Liver (tissue), 9 donors: ENCODE measurements around the gene ATP6V1G3. TPM values are rescaled to one million over a fixed set of nuclear protein-coding genes. Genes with fewer than 3 reads are reported as not detected.

Experiments used
- DNase-seq: peaks from one replicate; pipeline ENCODE4 v3.0.0-alpha.2; 2017; ENCODE audit warnings: low spot score
- H3K27ac ChIP-seq, 2 donors: one replicate each; pipeline ENCODE4 v1.7.0; 2013; ENCODE audit warnings: inconsistent platforms in 2 of 2, low read length in 2 of 2, control low read depth in 1 of 2, low read depth in 1 of 2, mild to moderate bottlenecking in 1 of 2
- H3K27me3 ChIP-seq, 4 donors: one replicate each; pipeline versions ENCODE4 v1.6.1 to v1.7.0; 2013; ENCODE audit warnings: low read length in 3 of 4, inconsistent platforms in 1 of 4, mild to moderate bottlenecking in 1 of 4, moderate library complexity in 1 of 4; ENCODE audit not compliant: control insufficient read depth in 4 of 4, insufficient read depth in 4 of 4
- H3K36me3 ChIP-seq, 4 donors: one replicate each; pipeline versions ENCODE4 v1.6.1 to v1.7.0; 2013; ENCODE audit warnings: low read length in 3 of 4, mild to moderate bottlenecking in 3 of 4, low read depth in 1 of 4, moderate library complexity in 1 of 4; ENCODE audit not compliant: control insufficient read depth in 4 of 4, insufficient read depth in 3 of 4
- H3K4me1 ChIP-seq, 4 donors: one replicate each; pipeline versions ENCODE4 v1.6.1 to v1.7.0; 2013; ENCODE audit warnings: low read length in 3 of 4, mild to moderate bottlenecking in 3 of 4, moderate library complexity in 1 of 4; ENCODE audit not compliant: control insufficient read depth in 4 of 4, insufficient read depth in 4 of 4
- H3K4me3 ChIP-seq, 3 donors: one replicate each; pipeline versions ENCODE4 v1.6.1 to v1.7.0; 2013; ENCODE audit warnings: low read length in 3 of 3, control low read depth in 1 of 3, low read depth in 1 of 3, mild to moderate bottlenecking in 1 of 3
- H3K9ac ChIP-seq, 2 donors: one replicate each; pipeline ENCODE4 v1.7.0; 2013; ENCODE audit warnings: low read length in 2 of 2, mild to moderate bottlenecking in 2 of 2, moderate library complexity in 2 of 2, control low read depth in 1 of 2, low read depth in 1 of 2
- H3K9me3 ChIP-seq, 4 donors: one replicate each; pipeline versions ENCODE4 v1.6.1 to v1.7.0; 2013; ENCODE audit warnings: low read length in 3 of 4; ENCODE audit not compliant: control insufficient read depth in 4 of 4
- EGR1 ChIP-seq, 2 donors: IDR thresholded peaks; 2 replicates each; pipeline ENCODE4 v1.6.1; 2016 to 2018; ENCODE audit warnings: antibody characterized with exemption in 2 of 2, low read depth in 2 of 2
- FOXA1 ChIP-seq: IDR thresholded peaks from 2 replicates; pipeline ENCODE4 v1.6.1; 2016; ENCODE audit warnings: antibody characterized with exemption
- FOXA2 ChIP-seq: IDR thresholded peaks from 2 replicates; pipeline ENCODE4 v1.6.1; 2016; ENCODE audit warnings: antibody characterized with exemption
- GABPA ChIP-seq, 2 donors: IDR thresholded peaks in 1 of 2; conservative IDR thresholded peaks in 1 of 2; 2 replicates each; pipeline ENCODE4 v1.6.1; 2016; ENCODE audit warnings: antibody characterized with exemption in 2 of 2, mild to moderate bottlenecking in 1 of 2, moderate library complexity in 1 of 2
- HNF4A ChIP-seq, 2 donors: conservative IDR thresholded peaks; 2 replicates each; pipeline ENCODE4 v1.6.1; 2016; ENCODE audit warnings: antibody characterized with exemption in 2 of 2, mild to moderate bottlenecking in 2 of 2
- HNF4G ChIP-seq: IDR thresholded peaks from 2 replicates; pipeline ENCODE4 v1.6.1; 2016; ENCODE audit warnings: antibody characterized with exemption
- JUND ChIP-seq, 2 donors: IDR thresholded peaks; 2 replicates each; pipeline ENCODE4 v1.6.1; 2016; ENCODE audit warnings: antibody characterized with exemption in 2 of 2
- NR2F2 ChIP-seq: IDR thresholded peaks from 2 replicates; pipeline ENCODE4 v1.6.1; 2016; ENCODE audit warnings: antibody characterized with exemption
- RAD21 ChIP-seq, 2 donors: IDR thresholded peaks; 2 replicates each; pipeline ENCODE4 v1.6.1; 2016; ENCODE audit warnings: antibody characterized with exemption in 2 of 2, mild to moderate bottlenecking in 2 of 2
- RXRA ChIP-seq, 2 donors: IDR thresholded peaks; 2 replicates each; pipeline ENCODE4 v1.6.1; 2017 to 2018; ENCODE audit warnings: antibody characterized with exemption in 2 of 2, mild to moderate bottlenecking in 1 of 2
- SP1 ChIP-seq: IDR thresholded peaks from 2 replicates; pipeline ENCODE4 v1.6.1; 2018; ENCODE audit warnings: antibody characterized with exemption, mild to moderate bottlenecking
- TAF1 ChIP-seq: conservative IDR thresholded peaks from 2 replicates; pipeline ENCODE4 v1.6.1; 2016; ENCODE audit warnings: antibody characterized with exemption, mild to moderate bottlenecking
- YY1 ChIP-seq: IDR thresholded peaks from 2 replicates; pipeline ENCODE4 v1.6.1; 2016; ENCODE audit warnings: antibody characterized with exemption, mild to moderate bottlenecking
- polyA plus RNA-seq, 2 donors: library from polyadenylated mRNA; stranded (reverse) in 1 of 2; unstranded in 1 of 2; fragments of 200-250 nt in 1 of 2; fragments of >200 nt in 1 of 2; fragmentation: Nextera tagmentation in 1 of 2; extraction: Ambion mirVana in 1 of 2; gene quantifications; one replicate each; pipeline versions ENCODE4 v1.2.1 to v1.2.3, GENCODE V29; 2013 to 2015
- total RNA-seq, 2 donors: library from RNA; depleted of rRNA; stranded (reverse); fragments of >200 nt; gene quantifications; one replicate each; pipeline ENCODE4 v1.2.3, GENCODE V29; 2014
- TF ChIP-seq, protein P1 (sequence below): IDR thresholded peaks from 2 replicates; pipeline ENCODE4 v1.6.1; 2016; ENCODE audit warnings: antibody characterized with exemption
- TF ChIP-seq, protein P2 (sequence below): IDR thresholded peaks from 2 replicates; pipeline ENCODE4 v1.6.1; 2016; ENCODE audit warnings: antibody characterized with exemption
- TF ChIP-seq, protein P3 (sequence below): IDR thresholded peaks from 2 replicates; pipeline ENCODE4 v1.6.1; 2016; ENCODE audit warnings: antibody characterized with exemption
- TF ChIP-seq, protein P4 (sequence below): fragments of 150-350 bp; IDR thresholded peaks from 2 replicates; pipeline ENCODE4 v1.5.1; 2017; ENCODE audit warnings: improper control_type of control experiment, low read depth, low read length; ENCODE audit not compliant: missing input control
- TF ChIP-seq, protein P5 (sequence below): IDR thresholded peaks from 2 replicates; pipeline ENCODE4 v1.6.1; 2016; ENCODE audit warnings: antibody characterized with exemption, mild to moderate bottlenecking
- donor health status: healthy.
- donor health status: healthy.
- donor health status: healthy.
- donor health status: healthy.
- donor health status: healthy.

Gene ATP6V1G3
- total and polyA plus RNA-seq, 4 donors = not detected

DNA sequence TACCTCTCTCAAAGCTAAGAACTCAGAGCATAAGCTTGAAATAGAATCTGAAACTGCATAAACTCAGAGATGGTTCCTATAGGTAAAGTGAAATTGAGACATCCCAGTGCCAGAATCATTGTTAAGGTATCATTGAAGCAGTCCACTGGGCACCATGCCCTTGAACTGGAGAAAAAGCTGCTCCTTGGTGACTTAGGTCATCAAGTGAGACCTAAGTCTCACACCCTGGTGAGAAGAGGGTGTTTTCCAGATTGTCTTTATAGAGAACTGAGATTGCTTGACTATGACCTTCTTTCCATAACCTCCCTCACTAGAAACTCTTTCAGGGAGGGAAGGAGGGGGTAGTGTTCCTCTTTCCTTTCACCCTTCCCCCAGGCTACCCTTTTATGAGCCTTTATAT, 9.4 kb upstream of the ATP6V1G3 start:
- no peak overlapping the region for H3K9ac ChIP-seq
- no peaks in the 10 kb centered on the region for H3K36me3 ChIP-seq
- no peaks in the 10 kb centered on the region for H3K9me3 ChIP-seq
- H3K4me1 ChIP-seq = no peaks in the 10 kb centered on the region
- H3K27me3 ChIP-seq = no peaks in the 10 kb centered on the region
- H3K27ac ChIP-seq = no peak overlapping the region
- TF ChIP-seq, protein P1, sequence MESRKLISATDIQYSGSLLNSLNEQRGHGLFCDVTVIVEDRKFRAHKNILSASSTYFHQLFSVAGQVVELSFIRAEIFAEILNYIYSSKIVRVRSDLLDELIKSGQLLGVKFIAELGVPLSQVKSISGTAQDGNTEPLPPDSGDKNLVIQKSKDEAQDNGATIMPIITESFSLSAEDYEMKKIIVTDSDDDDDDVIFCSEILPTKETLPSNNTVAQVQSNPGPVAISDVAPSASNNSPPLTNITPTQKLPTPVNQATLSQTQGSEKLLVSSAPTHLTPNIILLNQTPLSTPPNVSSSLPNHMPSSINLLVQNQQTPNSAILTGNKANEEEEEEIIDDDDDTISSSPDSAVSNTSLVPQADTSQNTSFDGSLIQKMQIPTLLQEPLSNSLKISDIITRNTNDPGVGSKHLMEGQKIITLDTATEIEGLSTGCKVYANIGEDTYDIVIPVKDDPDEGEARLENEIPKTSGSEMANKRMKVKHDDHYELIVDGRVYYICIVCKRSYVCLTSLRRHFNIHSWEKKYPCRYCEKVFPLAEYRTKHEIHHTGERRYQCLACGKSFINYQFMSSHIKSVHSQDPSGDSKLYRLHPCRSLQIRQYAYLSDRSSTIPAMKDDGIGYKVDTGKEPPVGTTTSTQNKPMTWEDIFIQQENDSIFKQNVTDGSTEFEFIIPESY = no peak
- TF ChIP-seq FOXA1 (no peak), YY1 (no peak), GABPA (IDR thresholded peaks at IDR 0.05 in 1 of 2, conservative IDR thresholded peaks at IDR 0.05 in 1 of 2) (no peak), EGR1 (IDR thresholded peaks at IDR 0.05; ENCODE audit: low read depth in 2 of 2) (no peak), HNF4A (conservative IDR thresholded peaks at IDR 0.05) (no peak)
- H3K4me3 ChIP-seq = no peak overlapping the region
- DNase-seq = no peak

DNA sequence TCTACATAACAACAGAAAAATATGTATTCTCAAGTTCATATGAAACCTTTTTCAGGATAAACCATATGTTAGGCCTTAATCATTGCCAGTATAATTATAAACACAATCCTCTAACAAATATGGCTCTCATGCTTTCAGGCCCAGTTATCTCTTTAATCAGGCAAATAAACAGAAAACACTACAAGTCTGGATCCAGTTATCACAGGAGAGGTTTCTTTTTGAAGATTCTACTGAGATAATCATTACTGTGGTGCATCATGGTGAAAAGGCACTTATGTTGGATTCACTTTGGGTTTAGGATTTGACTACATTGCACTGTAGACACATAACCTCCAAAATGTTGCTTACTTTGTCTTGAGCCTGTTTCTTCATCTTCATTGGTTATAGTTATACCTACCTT, 8.4 kb upstream of the ATP6V1G3 start:
- no peak for TF ChIP-seq EGR1 (IDR thresholded peaks at IDR 0.05; ENCODE audit: low read depth in 2 of 2)
- TF ChIP-seq, protein P2, sequence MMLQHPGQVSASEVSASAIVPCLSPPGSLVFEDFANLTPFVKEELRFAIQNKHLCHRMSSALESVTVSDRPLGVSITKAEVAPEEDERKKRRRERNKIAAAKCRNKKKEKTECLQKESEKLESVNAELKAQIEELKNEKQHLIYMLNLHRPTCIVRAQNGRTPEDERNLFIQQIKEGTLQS = no peak
- no peak for TF ChIP-seq GABPA (IDR thresholded peaks at IDR 0.05 in 1 of 2, conservative IDR thresholded peaks at IDR 0.05 in 1 of 2)
- TF ChIP-seq, protein P3, sequence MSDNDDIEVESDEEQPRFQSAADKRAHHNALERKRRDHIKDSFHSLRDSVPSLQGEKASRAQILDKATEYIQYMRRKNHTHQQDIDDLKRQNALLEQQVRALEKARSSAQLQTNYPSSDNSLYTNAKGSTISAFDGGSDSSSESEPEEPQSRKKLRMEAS = no peak
- TF ChIP-seq JUND (IDR thresholded peaks at IDR 0.05) = no peak
- TF ChIP-seq TAF1 = no peak
- TF ChIP-seq, protein P4, sequence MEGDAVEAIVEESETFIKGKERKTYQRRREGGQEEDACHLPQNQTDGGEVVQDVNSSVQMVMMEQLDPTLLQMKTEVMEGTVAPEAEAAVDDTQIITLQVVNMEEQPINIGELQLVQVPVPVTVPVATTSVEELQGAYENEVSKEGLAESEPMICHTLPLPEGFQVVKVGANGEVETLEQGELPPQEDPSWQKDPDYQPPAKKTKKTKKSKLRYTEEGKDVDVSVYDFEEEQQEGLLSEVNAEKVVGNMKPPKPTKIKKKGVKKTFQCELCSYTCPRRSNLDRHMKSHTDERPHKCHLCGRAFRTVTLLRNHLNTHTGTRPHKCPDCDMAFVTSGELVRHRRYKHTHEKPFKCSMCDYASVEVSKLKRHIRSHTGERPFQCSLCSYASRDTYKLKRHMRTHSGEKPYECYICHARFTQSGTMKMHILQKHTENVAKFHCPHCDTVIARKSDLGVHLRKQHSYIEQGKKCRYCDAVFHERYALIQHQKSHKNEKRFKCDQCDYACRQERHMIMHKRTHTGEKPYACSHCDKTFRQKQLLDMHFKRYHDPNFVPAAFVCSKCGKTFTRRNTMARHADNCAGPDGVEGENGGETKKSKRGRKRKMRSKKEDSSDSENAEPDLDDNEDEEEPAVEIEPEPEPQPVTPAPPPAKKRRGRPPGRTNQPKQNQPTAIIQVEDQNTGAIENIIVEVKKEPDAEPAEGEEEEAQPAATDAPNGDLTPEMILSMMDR = no peak
- TF ChIP-seq YY1 = no peak
- no peak for TF ChIP-seq FOXA2
- TF ChIP-seq FOXA1 = no peak
- no peak for TF ChIP-seq RAD21 (IDR thresholded peaks at IDR 0.05)
- TF ChIP-seq, protein P5, sequence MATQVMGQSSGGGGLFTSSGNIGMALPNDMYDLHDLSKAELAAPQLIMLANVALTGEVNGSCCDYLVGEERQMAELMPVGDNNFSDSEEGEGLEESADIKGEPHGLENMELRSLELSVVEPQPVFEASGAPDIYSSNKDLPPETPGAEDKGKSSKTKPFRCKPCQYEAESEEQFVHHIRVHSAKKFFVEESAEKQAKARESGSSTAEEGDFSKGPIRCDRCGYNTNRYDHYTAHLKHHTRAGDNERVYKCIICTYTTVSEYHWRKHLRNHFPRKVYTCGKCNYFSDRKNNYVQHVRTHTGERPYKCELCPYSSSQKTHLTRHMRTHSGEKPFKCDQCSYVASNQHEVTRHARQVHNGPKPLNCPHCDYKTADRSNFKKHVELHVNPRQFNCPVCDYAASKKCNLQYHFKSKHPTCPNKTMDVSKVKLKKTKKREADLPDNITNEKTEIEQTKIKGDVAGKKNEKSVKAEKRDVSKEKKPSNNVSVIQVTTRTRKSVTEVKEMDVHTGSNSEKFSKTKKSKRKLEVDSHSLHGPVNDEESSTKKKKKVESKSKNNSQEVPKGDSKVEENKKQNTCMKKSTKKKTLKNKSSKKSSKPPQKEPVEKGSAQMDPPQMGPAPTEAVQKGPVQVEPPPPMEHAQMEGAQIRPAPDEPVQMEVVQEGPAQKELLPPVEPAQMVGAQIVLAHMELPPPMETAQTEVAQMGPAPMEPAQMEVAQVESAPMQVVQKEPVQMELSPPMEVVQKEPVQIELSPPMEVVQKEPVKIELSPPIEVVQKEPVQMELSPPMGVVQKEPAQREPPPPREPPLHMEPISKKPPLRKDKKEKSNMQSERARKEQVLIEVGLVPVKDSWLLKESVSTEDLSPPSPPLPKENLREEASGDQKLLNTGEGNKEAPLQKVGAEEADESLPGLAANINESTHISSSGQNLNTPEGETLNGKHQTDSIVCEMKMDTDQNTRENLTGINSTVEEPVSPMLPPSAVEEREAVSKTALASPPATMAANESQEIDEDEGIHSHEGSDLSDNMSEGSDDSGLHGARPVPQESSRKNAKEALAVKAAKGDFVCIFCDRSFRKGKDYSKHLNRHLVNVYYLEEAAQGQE = no peak
- no peak for TF ChIP-seq RXRA (IDR thresholded peaks at IDR 0.05)
- no peak for TF ChIP-seq HNF4G
- TF ChIP-seq, protein P1 = no peak
- TF ChIP-seq NR2F2 = no peak
- TF ChIP-seq SP1 = no peak
- no peak for TF ChIP-seq HNF4A (conservative IDR thresholded peaks at IDR 0.05)
- Histone ChIP-seq H3K36me3 (no peaks in the 10 kb centered on the region), H3K9ac (no peak overlapping the region), H3K9me3 (no peaks in the 10 kb centered on the region), H3K4me1 (no peaks in the 10 kb centered on the region), H3K4me3 (no peak overlapping the region), H3K27ac (no peak overlapping the region), H3K27me3 (no peaks in the 10 kb centered on the region)
- no peak for DNase-seq
